WTC11 (cell line): ENCODE results near the gene CCDC57. TPM values are rescaled to one million over a fixed set of nuclear protein-coding genes. Genes with fewer than 3 reads are reported as not detected.

Experiments
- ATAC-seq: fragments of 200-7000 bp; cut with Tn5 transposase; 2 replicates; pipeline ENCODE4 v1.10.0; 2021; ENCODE audit warnings: mild to moderate bottlenecking, moderate library complexity
- CTCF ChIA-PET: fragments of 300-600 bp; sonication (Branson Sonifier 250); formaldehyde crosslinking; loops from one replicate; lab custom pipeline; 2021; ENCODE audit warnings: antibody characterized with exemption; lab: Charles Lee
- POLR2A ChIA-PET: fragments of 350-600 bp; sonication (Branson Sonifier 250); formaldehyde crosslinking; loops from one replicate; lab custom pipeline; 2021; ENCODE audit warnings: antibody characterized with exemption; lab: Charles Lee
- DNase-seq: peaks from one replicate; pipeline ENCODE4 v3.0.0; 2021; ENCODE audit warnings: low spot score
- H3K27ac Mint-ChIP-seq: 2 replicates; pipeline ENCODE4 v1.8.0; 2021; ENCODE audit warnings: mixed read lengths
- H3K27me3 Mint-ChIP-seq: 2 replicates; pipeline ENCODE4 v1.8.0; 2021; ENCODE audit warnings: low read depth, mild to moderate bottlenecking, moderate library complexity, mixed read lengths
- H3K36me3 Mint-ChIP-seq: 2 replicates; pipeline ENCODE4 v1.8.0; 2021; ENCODE audit warnings: mixed read lengths
- H3K4me1 Mint-ChIP-seq: 2 replicates; pipeline ENCODE4 v1.8.0; 2022; ENCODE audit warnings: mixed read lengths
- H3K4me3 Mint-ChIP-seq: 2 replicates; pipeline ENCODE4 v1.8.0; 2021; ENCODE audit warnings: mild to moderate bottlenecking, moderate library complexity, mixed read lengths
- H3K9me3 Mint-ChIP-seq: 2 replicates; pipeline ENCODE4 v1.8.0; 2021; ENCODE audit warnings: mixed read lengths
- AFF4 ChIP-seq: sonication (generic); formaldehyde crosslinking; IDR thresholded peaks from 2 replicates; pipeline ENCODE4 v1.8.1; 2023; ENCODE audit warnings: mild to moderate bottlenecking, missing genetic modification reagents, borderline replicate concordance
- CREB1 ChIP-seq: sonication (generic); formaldehyde crosslinking; IDR thresholded peaks from 2 replicates; pipeline ENCODE4 v1.8.0; 2023; ENCODE audit warnings: mild to moderate bottlenecking, missing genetic modification reagents
- EMX1 ChIP-seq: fragments of 250-450 bp; sonication (Bioruptor Pico); IDR thresholded peaks from 2 replicates; pipeline ENCODE4 v1.8.0; 2021; ENCODE audit warnings: mild to moderate bottlenecking
- ETV6 ChIP-seq: sonication (generic); formaldehyde crosslinking; IDR thresholded peaks from 2 replicates; pipeline ENCODE4 v1.8.1; 2022; ENCODE audit warnings: mild to moderate bottlenecking, missing genetic modification reagents
- FOXP4 ChIP-seq: sonication (generic); formaldehyde crosslinking; IDR thresholded peaks from 2 replicates; pipeline ENCODE4 v1.8.0; 2022; ENCODE audit warnings: mild to moderate bottlenecking, missing genetic modification reagents
- GABPB1 ChIP-seq: sonication (generic); formaldehyde crosslinking; IDR thresholded peaks from 2 replicates; pipeline ENCODE4 v1.8.1; 2023; ENCODE audit warnings: mild to moderate bottlenecking, missing genetic modification reagents
- GRHL2 ChIP-seq: fragments of 250-450 bp; sonication (Bioruptor Pico); IDR thresholded peaks from 2 replicates; pipeline ENCODE4 v1.8.0; 2022; ENCODE audit warnings: mild to moderate bottlenecking, moderate library complexity; ENCODE audit not compliant: insufficient replicate concordance, severe bottlenecking
- IRF1 ChIP-seq: sonication (generic); formaldehyde crosslinking; IDR thresholded peaks from 2 replicates; pipeline ENCODE4 v1.8.0; 2023; ENCODE audit warnings: missing genetic modification reagents
- NFATC4 ChIP-seq: fragments of 250-450 bp; sonication (Bioruptor Pico); IDR thresholded peaks from 2 replicates; pipeline ENCODE4 v1.9.0; 2021; ENCODE audit warnings: mild to moderate bottlenecking
- OVOL2 ChIP-seq: fragments of 250-450 bp; sonication (Bioruptor Pico); IDR thresholded peaks from 2 replicates; pipeline ENCODE4 v1.9.0; 2021; ENCODE audit warnings: mild to moderate bottlenecking, borderline replicate concordance
- SMAD3 ChIP-seq: sonication (generic); formaldehyde crosslinking; IDR thresholded peaks from 2 replicates; pipeline ENCODE4 v1.8.0; 2022; ENCODE audit warnings: missing genetic modification reagents, mild to moderate bottlenecking, borderline replicate concordance
- TEAD1 ChIP-seq: sonication (generic); formaldehyde crosslinking; IDR thresholded peaks from 2 replicates; pipeline ENCODE4 v1.8.0; 2022; ENCODE audit warnings: mild to moderate bottlenecking, missing genetic modification reagents
- USF2 ChIP-seq: sonication (generic); formaldehyde crosslinking; IDR thresholded peaks from 2 replicates; pipeline ENCODE4 v1.8.1; 2023; ENCODE audit warnings: mild to moderate bottlenecking, missing genetic modification reagents, moderate library complexity
- ZNF219 ChIP-seq: sonication (generic); formaldehyde crosslinking; IDR thresholded peaks from 2 replicates; pipeline ENCODE4 v1.8.0; 2023; ENCODE audit warnings: missing genetic modification reagents, mild to moderate bottlenecking, borderline replicate concordance
- ZNF396 ChIP-seq: fragments of 250-450 bp; sonication (Bioruptor Pico); IDR thresholded peaks from 2 replicates; pipeline ENCODE4 v1.8.0; 2021; ENCODE audit warnings: mild to moderate bottlenecking, moderate library complexity, borderline replicate concordance
- total RNA-seq: library from RNA; stranded (reverse); gene quantifications from 3 replicates; pipeline ENCODE4 v1.2.3, GENCODE V29; 2021
- TF ChIP-seq, protein P1 (sequence below): sonication (generic); formaldehyde crosslinking; IDR thresholded peaks from 2 replicates; pipeline ENCODE4 v1.8.1; 2023; ENCODE audit warnings: mild to moderate bottlenecking, moderate library complexity, missing genetic modification reagents
- TF ChIP-seq, protein P2 (sequence below): sonication (generic); formaldehyde crosslinking; IDR thresholded peaks from 2 replicates; pipeline ENCODE4 v1.8.1; 2022; ENCODE audit warnings: low read depth, mild to moderate bottlenecking, moderate library complexity, missing genetic modification reagents, borderline replicate concordance

CCDC57 gene
- total RNA-seq, 1 experiment from 2014 or later: 20.0 TPM

DNA sequence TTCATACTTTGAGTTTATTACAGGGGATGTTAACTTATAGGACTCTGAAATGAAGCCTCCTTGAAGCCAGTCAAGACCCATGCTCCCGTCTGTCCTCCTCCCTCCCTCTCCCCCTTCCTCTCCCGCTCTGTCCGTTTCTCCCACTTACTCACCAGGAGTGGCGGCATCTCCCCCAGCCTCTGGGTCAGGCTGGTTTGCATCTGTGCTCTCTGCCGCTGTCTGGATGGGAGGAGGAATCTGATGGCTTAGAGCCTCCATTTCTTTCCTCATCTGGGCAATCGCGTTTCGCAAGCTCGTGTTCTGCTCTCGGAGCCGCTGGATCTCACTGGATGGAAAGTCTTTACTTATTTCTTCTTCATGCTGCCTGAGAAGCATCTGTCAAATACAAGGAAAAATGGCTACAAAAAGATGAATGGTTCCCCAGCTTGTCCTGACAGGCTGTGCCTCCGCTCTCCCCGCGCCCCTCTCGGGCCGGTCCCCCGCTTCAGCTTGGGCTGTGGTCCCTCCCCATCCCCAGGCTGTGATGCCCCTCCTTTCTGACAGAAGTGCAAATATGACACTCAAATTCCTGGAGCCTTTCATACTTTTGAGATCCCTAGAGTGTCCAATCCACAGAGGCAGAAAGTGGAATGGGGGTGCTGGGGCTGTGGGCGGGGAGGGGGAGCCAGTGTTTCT, 40.0 kb downstream of the CCDC57 start (continued):
- no peak for TF ChIP-seq AFF4 (CRISPR knock-in tag)
- TF ChIP-seq GRHL2 (CRISPR knock-in tag): no peak
- TF ChIP-seq ZNF396 (CRISPR knock-in tag): no peak
- no peak for TF ChIP-seq IRF1 (CRISPR knock-in tag)
- TF ChIP-seq, protein P1, sequence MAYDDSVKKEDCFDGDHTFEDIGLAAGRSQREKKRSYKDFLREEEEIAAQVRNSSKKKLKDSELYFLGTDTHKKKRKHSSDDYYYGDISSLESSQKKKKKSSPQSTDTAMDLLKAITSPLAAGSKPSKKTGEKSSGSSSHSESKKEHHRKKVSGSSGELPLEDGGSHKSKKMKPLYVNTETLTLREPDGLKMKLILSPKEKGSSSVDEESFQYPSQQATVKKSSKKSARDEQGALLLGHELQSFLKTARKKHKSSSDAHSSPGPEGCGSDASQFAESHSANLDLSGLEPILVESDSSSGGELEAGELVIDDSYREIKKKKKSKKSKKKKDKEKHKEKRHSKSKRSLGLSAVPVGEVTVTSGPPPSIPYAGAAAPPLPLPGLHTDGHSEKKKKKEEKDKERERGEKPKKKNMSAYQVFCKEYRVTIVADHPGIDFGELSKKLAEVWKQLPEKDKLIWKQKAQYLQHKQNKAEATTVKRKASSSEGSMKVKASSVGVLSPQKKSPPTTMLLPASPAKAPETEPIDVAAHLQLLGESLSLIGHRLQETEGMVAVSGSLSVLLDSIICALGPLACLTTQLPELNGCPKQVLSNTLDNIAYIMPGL (CRISPR knock-in tag): no peak
- no peak for TF ChIP-seq ZNF219
- TF ChIP-seq CREB1: no peak
- no peak for TF ChIP-seq FOXP4
- no peak for TF ChIP-seq GABPB1 (CRISPR knock-in tag)
- TF ChIP-seq NFATC4 (CRISPR knock-in tag): no peak
- TF ChIP-seq, protein P2, sequence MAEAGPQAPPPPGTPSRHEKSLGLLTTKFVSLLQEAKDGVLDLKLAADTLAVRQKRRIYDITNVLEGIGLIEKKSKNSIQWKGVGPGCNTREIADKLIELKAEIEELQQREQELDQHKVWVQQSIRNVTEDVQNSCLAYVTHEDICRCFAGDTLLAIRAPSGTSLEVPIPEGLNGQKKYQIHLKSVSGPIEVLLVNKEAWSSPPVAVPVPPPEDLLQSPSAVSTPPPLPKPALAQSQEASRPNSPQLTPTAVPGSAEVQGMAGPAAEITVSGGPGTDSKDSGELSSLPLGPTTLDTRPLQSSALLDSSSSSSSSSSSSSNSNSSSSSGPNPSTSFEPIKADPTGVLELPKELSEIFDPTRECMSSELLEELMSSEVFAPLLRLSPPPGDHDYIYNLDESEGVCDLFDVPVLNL (CRISPR knock-in tag): no peak
- TF ChIP-seq, all 79 proteins: peak for 0

DNA sequence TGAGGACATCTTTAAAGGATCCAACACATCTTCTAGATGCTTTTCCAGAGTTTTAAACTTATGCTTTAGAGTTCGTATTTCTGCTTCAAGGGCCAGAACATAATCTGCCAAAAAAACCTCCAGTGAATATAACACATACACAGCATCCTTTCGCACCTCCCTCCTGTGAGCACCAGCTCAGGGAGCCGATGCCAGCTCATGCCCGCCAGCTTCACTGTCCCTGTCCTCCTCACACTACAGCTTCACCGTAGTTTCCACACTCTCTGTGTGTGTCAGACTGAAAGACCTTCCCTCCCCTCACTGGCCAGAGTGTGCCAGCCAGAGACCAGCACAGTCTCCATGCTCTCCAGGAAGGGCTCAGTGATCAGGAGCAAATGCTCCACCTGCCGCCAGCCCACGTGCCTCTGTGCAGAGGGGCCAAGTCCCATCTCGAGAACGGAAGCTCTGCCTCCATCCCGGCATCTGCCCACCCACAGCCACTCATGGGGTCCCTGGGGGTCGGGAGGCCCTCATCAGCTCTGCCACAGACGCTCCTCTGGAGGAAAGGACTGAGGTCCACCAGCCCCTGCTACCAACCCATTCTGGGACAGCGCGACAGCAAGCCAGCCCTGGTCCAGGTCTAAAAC, 40.8 kb downstream of the CCDC57 start:
- DNase-seq: no peak
- Mint-ChIP-seq H3K9me3 (peaks cover 3% of the 10 kb centered on the region), H3K36me3 (peaks cover 41% of the 10 kb centered on the region), H3K4me3 (no peak overlapping the region), H3K27me3 (peaks cover 91% of the 10 kb centered on the region), H3K4me1 (peaks cover 32% of the 10 kb centered on the region), H3K27ac (no peak overlapping the region)
- no peak for TF ChIP-seq TEAD1 (CRISPR knock-in tag)
- no peak for TF ChIP-seq ETV6
- TF ChIP-seq SMAD3: no peak
- no peak for TF ChIP-seq OVOL2 (CRISPR knock-in tag)
- TF ChIP-seq USF2 (CRISPR knock-in tag): no peak
- no peak for TF ChIP-seq EMX1
- CTCF ChIA-PET: no interaction called here
- no peak for ATAC-seq
- POLR2A ChIA-PET: no interaction called here
